UCSD-AML1 (cell line): ENCODE measurements around the gene ILRUN.
"Not testable (repeated sequence)": the region's sequence is repeated elsewhere in the genome, so short reads cannot be mapped to it uniquely, and the experiment has no call there.

ENCODE experiments used
- DNase-seq: peaks from one replicate; lab custom pipeline; 2025; ENCODE audit not compliant: unreplicated experiment; lab: John Stamatoyannopoulos, UW

The ILRUN gene

DNA sequence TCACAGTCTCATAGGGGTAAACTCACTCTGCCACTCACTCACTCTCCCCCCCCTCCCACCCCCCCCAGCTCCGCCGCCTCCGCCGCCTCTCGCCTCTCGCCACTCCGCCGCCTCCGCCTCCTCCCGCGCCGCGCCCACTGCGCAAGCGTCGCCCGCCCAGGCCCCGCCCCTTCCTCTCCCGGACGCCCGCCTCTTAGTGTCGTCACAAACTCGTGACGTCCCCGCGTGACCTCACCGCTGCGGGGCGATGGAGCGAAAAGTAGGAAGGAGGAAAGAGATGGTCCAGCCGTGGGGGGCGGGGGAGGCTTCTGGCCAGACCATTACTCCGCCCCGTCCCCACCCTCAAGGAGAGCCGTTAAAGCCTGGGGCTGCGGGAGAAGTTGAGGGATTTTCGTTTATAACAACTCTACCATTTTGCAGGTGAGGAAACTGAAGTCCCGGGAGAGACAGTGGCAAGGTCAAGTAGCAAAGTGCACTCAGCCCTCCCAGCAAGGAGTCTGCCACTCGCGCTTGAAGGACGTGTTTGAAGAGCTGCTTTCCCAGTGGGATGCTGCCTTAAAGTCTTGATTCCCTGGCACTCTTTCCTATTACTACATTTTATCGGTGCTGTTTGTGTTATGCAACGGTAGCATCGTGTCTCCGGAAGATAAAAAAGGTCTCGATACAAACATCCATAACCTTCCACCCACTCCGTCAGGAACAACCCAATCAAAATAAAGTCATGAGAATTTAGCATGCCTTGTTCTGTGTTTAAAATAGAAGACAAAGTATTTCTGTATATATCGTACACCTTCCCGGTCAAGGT is at the start of gene ILRUN:
TSS of gene ILRUN (minus strand) at position 29 of the 805 bp plus-strand sequence. CDS start 164 bp downstream, outside the sequence.
- DNase-seq = peak; percentile 98

DNA sequence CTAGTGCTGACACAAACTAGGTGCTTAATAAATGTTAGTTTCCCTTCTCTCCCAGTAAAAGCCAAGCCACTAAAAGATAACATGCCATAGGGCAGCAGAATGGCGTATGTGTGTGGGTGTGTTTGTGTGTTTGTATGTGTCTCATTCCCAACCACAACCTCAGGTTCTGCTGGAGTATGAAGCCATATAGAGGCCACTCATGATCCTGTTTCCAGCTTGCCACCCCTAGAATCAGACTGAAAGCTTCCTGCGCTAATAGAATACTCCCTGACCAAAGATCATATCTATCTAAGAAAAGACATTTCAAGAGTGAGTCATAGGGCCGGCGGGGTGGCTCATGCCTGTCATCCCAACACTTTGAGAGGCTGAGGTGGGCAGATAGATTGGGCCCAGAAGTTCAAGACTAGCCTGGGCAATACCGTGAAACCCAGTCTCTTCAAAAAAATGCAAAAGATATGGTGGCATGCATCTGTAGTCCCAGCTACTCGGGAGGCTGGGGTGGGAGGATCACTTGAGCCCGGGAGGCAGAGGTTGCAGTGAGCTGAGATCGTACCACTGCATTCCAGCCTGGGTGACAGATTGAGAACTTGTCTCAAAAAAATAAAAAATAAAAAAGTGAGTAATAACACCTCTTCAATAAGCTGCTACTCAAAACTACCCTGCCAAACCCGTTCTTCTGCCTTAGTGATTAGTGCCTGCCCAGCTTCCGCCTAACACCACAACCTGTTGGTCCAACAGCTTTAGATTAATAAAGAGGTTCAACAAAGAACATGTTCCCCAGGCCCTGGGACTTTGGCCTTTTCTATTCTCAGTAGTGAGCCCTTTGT is 48.9 kb upstream of the ILRUN start:
- no peak for DNase-seq

DNA sequence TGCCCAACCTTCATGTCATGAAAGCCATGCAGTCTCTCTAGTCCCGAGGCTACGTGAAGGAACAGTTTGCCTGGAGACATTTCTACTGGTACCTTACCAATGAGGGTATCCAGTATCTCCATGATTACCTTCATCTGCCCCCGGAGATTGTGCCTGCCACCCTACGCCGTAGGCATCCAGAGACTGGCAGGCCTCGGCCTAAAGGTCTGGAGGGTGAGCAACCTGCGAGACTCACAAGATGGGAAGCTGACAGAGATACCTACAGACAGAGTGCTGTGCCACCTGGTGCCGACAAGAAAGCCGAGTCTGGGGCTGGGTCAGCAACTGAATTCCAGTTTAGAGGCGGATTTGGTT is 47.7 kb upstream of the ILRUN start:
- not testable (repeated sequence) for DNase-seq

DNA sequence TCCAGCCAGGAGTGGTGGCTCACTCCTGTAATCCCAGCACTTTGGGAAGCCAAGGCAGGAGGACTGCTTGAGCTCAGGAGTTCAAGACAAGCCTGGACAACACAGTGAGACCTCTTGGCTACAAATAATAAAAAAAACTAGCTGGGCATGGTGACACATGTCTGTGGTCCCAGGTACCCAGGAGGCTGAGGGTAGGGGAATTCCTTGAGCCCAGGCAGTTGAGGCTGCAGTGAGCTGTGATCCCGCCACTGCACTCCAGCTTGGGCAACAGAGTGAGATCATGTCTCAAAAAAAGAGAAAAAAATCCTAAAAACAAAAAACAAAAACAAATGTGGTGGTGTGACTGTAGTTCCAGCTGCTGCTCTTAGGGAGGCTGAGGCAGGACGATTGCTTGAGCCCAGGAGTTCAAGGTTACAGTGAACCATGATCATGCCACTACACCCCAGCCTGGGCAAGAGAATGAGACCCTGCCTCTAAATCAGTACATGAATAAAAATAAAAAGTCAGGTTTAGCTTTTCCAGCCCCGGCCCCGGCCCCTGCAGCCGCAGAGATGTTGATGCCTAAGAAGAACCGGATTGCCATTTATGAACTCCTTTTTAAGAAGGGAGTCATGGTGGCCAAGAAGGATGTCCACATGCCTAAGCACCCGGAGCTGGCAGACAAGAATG is 47.2 kb upstream of the ILRUN start:
- no peak for DNase-seq

DNA sequence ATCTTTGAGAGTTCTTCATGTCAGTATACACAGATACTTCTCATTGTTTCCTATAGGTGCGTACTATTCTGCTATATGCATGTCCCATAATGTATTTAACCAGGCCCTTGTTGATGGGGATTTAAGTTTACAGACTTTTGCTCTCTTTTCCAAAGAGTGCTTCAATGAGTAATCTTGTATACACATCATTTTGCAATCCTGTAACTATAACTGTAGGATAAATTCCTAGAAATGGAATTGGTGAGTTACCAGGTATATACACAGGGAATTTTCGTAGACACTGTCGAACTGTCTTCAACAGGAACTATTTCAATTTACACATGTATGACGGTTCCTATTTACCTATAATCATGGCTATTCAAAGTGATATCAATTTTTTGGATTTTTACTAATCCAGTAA is 45.5 kb upstream of the ILRUN start:
- DNase-seq = no peak

DNA sequence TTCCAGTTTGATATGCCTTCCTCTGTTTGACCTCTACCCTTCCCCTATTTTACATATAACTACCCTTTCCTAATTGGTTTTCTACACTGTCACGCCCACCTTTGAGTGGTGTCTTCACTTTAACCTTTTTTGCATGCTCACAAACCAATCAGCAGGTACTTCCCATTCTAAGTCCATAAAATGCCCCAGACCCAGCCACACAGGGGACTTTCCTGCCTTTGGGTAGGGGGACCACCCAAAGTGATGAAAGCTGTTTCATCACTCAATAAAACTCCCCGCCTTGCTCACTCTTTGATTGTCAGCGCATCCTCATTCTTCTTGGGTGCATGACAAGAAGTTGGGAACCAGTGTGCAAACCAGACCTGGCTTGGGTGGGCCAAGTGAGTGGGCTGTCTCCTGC is 40.3 kb upstream of the ILRUN start:
- no peak for DNase-seq

DNA sequence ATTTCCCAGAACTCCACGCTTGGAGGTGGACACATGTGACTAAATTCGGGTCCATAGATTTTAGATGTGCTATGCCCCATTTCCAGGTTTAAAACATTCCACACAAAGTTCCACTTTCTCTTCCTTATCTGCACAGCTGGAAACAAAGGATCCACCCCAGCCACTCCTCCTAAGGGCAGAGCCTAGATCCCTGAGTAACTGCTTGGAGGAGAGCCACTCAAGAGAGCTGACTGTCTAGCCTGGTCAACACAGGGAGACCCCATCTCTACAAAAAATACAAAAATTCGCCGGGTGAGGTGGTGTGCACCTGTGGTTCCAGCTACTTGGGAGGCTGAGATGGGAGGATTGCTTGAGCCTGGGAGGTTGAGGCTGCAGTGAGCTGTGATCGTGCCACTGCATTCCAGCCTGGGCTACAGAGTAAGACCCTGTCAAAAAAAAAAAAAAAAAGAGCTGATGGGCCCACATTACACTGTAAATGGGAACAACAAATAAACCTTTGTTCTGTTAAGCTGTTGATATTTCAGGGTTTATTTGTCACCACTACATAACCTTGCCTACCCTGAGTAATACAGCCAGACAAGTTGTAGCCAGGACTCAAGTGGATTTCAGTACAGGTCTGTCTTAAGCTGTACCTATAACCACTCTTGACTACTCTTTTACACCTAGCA is 35.0 kb upstream of the ILRUN start:
- DNase-seq = no peak

DNA sequence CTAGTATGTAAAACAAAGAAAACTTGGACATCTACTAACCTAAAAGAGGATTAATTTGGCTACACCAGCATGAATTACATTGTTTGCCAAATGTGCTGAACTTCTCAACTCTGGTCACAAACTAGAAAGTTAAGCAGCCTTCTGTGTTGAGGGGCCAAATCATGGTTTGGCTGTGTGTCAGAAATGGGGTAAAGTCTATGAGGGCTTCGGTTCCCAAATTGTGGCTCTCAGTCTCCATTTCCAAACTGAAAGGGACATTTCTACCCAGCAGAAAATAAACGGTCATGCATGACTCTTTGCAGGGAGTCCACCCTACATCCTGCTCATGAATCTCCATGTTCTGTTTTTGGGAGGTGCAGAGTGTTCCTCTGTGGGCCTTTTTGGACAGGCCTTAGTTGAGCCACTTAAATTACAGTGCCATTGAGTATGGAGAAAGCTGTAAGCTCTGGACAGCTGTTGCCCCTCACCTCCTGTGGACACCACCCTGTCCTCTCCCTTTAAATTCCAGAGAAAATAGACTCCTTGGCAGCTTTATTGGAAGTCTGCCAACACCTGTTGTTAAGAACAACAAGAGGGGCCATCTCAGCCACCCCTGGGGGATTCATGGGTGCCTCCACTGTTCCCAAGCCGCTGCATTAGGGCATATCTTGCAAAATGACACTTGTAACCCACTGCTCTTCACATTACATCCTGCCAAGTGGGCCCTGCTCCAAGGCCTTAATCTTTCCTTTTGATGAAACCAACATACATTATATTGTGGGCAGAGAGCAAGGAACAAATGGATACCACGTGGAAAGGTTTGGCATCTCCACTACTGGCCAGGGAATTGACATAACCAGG is 33.3 kb upstream of the ILRUN start:
- DNase-seq = no peak

DNA sequence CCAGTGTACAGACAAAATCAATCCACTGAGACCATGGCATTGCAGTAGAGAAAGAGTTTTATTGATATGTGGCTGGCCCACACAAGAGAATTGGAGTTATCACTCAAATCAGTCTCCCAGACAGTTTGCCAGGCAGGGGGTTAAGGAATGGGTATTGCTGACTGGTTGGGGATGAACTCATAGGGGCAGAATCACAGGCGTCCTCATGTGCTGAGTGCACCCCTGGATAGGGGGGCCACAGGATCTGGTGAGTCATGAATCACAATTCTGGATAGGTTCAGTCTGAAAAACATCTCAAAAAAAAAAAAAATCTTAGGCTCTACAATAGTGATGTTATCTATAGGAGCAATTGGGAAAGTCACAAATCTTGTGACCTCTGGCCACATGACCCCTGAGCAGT is 29.5 kb upstream of the ILRUN start:
- no peak for DNase-seq

DNA sequence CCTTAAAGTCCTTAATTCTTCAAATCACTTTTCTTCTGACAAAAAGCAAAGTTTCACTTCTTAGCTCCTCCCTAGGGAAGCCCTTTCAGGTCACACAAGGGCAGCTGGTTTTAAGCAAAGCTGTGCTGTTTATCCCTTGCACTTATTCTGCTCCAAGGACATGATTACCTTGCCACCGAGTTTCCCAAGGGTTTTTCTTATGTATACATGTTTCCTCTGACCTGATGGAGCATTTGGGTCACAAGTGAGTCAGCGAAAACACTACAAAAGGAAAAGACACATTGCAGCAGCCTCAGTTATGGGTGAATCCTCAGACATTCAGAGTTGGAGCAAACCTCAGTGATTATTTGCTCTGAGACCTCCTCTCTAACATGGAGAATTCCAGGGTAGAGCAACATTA is 26.6 kb upstream of the ILRUN start:
- DNase-seq = no peak

DNA sequence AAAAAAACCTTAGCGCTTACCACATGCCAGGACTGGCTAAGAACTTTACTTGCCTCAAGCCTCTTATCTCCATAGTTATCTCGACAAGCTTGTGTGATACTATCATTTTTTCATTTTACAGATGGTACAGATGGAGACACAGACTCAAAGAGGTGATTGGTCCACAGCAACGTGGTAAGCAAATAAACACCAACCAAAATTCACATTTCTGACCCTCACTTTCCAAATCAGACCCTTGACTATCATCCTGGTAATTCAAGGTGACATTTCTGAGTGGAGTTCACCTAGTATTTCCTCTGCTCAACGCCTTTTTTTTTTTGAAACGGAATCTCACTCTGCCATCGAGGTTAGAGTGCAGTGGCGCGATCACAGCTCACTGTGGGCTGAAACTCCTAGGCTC is 25.9 kb upstream of the ILRUN start:
- no peak for DNase-seq

DNA sequence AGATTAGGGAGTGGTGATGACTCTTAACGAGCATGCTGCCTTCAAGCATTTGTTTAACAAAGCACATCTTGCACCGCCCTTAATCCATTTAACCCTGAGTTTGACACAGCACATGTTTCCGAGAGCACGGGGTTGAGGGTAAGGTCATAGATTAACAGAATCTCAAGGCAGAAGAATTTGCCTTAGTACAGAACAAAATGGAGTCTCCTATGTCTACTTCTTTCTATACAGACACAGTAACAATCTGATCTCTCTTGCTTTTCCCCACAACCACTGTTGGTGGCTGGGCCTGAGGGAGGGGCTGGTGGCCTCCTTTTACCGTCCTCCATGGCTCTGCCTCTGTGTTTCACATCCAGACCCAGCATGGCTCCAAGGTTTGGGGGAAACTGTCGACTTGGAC is 23.6 kb upstream of the ILRUN start:
- DNase-seq = not testable (repeated sequence)

DNA sequence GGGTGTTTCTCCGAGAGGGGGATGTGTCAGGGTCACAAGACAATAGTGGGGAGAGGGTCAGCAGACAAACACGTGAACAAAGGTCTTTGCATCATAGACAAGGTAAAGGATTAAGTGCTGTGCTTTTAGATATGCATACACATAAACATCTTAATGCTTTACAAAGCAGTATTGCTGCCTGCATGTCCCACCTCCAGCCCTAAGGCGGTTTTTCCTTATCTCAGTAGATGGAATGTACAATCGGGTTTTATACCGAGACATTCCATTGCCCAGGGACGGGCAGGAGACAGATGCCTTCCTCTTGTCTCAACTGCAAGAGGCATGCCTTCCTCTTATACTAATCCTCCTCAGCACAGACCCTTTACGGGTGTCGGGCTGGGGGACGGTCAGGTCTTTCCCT is 23.1 kb upstream of the ILRUN start:
- DNase-seq = not testable (repeated sequence)

DNA sequence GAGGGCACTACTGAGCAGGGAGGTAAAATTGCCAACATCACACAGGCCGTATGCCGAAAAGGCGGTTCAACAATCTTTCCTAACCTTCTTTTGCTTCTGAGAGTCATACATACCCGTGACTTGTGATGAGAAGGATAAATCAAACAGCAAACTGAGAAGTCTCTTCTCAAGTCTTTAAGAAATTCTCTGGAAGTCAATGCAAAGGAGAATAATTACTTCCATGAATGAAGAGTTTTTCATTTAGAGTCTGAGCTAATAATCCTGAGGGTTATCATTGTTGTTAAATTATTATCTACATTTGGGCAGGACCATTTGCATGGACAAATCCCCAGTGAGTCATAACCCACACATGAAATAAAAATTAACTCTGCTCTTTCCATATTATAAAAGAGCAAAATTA is 22.4 kb upstream of the ILRUN start:
- DNase-seq = no peak

DNA sequence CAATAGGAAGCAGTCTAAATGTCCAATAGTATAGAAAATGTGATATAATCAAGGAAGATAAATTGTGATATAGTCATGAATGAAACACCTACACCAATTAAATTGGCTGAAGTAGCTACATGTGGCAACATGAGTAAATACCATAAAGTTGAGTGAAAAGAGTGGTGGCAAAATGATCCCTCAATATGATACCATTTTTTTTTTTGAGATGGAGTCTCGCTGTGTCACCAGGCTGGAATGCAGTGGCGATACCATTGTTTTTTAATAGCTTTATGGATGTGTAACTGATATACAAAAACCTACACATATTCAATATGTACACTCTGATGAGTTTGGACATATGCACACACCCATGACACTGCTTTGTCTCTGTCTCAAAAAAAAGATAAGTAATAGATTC is 20.9 kb upstream of the ILRUN start:
- DNase-seq = no peak

DNA sequence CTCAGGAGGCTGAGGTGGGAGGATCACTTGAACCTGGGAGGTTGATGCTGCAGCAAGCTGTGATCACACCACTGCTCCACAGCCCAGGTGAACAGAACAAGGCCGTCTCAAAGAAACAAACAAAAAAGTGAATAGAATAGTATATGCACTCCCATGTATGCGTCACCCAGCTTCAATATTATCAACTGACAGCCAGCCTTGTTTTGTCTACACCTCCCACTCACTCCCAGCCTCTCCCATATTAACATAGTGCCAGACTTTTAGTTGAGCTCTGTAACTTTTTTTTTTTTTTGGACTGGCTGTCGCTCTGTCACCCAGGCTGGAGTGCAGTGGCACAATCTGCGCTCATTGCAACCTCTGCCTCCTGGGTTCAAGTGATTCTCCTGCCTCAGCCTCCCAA is 18.1 kb upstream of the ILRUN start:
- no peak for DNase-seq

DNA sequence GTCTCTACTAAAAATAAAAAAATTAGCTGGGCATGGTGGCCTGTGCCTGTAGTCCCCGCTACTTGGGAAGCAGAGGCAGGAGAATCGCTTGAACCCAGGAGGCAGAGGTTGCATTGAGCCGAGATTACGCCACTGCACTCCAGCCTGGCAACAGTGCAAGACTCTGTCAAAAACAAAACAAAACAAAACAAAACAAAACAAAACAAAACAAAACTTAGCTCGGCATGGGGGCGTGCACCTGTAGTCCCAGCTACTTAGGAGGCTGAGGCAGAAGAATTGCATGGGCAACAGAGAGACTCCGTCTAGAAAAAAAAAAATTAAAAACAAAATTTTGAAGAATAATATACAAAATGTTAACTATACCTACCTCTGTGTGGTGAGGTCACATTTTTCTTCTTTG is 16.3 kb upstream of the ILRUN start:
- DNase-seq = not testable (repeated sequence)

DNA sequence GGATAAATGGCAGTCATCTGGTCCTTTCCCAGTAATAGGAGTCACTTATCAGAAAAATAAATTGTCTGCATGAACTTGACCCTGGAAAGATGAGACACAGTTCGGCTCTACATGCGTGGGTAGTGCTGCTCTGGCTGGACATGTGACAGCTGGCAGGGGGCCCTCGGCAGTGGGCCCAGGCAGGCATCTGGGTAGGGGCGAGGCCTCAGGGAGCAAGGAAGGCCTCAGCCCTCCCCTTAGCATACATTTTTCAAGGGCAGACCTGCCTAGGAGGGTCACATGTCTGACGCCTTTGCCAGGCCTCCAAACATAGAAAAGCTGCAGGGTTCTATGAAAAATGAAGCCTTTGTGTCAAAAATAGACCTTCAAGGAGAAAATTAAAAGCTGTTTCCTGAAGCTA is 12.8 kb upstream of the ILRUN start:
- DNase-seq = no peak

DNA sequence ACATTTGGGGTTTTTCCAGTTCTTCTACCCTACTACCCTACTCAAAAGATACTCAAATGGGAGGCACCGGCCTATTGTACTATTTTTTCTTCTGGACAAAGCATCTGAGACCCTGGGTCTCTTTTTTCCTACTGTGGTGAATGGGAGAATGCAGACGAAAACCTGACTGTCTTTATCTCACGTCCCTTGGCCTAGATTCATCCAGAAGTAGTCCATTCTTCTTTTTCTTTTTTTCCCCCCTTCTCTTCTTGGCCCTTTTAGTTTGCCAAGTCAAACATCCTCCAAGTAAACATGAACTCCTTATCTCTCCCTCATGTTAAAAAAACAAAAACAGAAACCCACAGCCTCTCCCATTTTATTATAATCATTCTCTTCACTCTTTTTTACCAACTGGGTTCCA is 8.7 kb upstream of the ILRUN start:
- no peak for DNase-seq

DNA sequence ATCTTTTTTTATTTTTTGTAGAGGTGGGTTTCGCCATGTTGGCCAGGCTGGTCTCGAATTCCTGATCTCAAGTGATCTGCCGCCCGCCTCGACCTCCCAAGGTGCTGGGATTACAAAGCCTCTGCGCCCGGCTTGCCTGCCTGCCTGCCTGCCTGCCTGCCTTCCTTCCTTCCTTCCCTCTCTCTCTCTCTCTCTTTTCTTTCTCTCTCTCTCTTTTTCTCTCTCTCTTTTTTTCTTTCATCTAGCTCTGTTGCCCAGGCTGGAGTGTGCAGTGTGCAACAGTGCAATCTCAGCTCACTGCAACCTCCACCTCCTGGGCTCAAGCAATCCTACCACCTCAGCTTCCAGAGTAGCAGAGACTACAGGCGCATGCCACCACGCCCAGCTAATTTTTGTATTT is 4.6 kb upstream of the ILRUN start:
- DNase-seq = no peak
